GM21825 (cell line): ENCODE measurements around the gene MGARP.

Experiments used
- ATAC-seq: cut with Tn5 transposase; IDR thresholded peaks from one replicate; pipeline ENCODE4 v1.9.1; 2021; ENCODE audit warnings: mild to moderate bottlenecking, moderate library complexity; ENCODE audit not compliant: unreplicated experiment

MGARP gene

DNA sequence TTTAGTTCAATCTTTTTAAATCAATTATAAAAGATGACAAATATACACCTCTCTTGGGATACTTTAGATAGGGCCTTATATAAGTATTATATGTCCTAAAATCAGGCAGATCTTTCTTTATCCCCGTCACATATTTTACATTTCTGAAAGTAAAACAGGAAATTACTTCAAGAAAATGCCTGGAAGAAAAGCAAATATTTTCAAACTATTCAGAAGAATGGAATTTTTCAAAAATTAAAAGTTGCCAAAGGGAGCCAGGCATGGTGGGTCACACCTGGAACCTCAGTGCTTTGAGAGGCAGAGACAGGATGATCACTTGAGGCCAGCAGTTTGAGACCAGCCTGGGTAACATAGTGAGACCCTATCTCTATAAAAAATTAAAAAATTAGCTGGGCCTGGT is 34.4 kb downstream of the MGARP start:
- ATAC-seq = no peak

DNA sequence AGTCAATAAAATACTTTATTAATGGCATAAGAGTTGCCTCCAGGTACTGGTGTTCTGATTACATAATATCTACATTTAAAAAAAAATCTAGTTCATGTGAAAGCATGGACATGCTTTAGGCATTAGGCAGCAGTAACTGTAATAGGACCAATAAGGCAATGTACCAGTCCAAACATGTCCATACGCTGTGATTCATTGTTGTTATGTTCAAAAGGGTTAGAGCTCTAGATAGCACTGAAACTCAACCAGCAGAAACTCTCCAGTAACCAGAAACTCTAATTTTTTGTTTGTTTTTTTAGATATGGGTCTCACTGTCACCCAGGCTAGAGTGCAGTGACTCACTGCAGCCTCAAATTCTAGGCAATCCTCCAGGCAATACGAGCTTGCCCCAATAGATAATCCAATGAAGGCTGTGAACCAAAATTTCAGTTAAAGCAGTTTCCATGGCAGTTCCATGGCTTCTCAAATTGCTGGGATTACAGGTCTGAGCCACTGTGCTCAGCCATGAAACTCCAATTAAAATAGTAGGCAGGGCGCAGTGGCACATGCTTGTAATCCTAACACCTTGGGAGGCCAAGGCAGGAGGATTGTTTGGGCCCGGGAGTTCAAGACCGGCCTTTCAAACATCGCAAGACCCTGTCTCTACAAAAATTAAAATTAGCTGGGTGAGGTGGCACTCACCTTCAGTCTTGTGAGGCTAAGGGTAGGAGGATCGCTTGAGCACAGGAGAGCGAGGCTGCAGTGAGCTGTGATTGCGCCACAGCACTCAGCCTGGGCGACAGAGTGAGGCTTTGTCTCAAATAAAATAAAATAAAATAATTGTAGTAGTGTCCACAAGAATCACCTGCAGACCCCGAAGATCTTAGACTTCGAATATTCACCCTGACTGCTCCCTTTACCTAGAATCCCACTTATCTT is 36.3 kb downstream of the MGARP start:
- no peak for ATAC-seq

DNA sequence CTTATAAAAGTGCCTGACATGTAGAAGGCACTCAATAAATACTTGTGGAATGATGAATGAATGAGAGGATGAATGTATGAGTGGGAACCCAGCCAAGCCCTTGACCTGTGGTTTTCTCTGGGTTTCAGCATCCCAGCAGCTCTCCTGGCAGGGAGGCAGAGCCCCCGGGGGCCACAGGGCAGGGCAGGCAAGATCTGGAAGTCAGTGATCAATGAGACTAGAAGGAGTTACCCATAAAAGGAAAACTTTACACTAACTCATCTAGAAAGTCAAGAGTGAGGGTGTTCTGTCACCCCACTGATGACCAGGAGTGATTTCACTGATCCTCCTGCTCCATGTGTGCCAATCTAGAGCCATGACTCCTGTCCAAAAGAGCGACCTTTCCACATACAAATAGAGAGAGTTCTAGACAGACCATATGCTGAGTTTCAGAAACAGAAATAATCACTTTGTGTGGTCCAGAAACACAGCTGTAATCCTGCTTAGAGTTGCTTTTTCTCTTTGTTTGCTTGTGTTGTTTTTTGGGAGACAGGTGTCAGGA is 37.4 kb downstream of the MGARP start:
- ATAC-seq = no peak

DNA sequence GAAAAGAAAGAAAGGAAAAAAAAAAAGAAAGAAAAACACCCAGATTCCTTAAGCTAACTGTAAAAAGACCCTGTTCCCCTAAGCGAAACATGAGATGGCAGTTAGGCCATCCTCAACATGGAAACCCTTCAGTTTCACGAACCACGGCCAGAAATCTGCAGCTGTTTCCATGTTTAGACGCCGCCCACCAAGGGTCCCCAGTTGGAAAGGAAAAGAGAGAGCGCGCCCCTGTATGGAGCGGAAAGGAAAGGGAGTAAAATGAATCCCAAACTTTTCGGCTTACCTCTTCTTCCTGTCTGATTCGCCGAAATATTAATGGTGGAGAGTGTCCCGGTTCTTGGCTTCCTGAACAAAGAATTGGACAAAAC is 38.3 kb downstream of the MGARP start:
- ATAC-seq = no peak

DNA sequence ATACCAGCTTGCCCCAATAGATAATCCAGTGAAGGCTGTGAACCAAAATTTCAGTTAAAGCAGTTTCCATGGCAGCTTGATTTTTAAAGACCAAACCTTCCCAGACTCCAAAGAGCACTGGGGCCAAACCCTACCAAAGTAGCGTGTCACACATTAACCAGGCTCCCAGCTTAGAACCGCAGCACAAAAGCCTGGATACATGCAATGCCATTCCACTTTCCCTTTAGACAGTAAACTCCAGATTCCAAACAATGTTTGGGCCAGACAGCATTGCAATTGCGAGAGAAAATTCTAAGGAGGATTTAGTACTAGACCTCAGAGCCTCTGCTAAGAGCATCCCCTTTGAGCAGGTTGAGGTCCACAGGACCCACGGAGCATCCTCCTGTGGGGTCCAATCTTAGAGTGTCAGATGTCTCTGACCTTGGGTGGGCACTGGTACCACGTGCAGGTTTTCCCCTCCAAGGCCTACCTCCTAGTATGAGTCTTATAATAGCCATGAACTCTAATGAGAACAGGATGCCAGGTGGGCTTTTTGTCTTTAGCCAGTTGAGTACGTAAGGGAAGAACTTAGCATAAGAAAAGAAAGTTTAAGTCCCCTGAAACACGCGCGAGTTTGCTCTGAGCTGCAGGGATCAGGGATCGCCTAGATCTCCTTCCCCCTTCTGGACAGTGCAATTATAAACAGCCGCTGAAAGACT is 38.8 kb downstream of the MGARP start:
- ATAC-seq = no peak

DNA sequence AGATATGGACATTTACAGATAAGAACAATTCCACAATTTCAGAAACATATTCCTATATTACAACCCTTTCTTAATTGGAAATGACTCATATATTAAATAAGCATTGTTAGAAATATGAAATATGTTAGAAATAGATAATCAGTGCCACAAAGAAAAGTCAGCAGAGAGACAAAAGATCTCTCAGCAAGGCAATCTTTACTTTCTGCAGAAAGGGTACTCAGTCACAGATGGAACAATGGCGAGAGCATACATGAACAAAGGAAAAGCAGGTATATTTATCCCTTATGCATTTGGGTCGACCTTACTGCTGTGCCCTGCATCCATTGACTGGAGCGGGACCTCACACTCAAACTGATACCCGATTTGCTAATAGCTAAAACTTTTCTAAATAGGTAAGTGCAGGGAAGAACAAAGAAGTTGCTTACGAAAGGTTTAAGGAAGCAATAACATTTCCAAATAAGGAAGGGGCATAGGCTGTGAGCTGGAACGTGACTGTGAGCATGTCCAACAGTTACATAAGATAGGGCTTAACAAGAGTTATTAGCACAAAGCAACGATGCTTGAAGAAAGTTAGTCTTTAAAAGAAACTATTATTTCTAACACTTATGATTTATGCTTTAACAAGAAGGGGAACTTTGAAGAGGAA is 40.8 kb downstream of the MGARP start:
- no peak for ATAC-seq

DNA sequence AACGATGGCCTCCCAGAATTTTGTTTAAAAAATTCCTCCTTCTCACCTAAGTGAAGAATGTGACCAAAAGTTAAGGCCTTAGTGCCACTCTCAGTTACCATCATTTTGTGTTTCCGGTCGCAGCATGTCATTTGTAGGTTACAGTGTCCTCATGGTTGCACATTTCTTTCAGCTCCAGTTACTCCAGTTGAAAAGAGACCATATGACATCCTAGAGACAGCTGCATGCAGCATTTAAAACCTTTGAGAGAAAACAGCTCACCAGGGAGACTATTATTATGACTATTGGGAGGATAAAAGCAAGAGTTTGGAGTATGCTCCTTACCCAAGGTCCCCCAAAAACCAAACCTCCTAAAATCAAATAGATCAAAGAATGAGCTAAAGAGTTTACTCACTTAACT is 45.8 kb downstream of the MGARP start:
- no peak for ATAC-seq

DNA sequence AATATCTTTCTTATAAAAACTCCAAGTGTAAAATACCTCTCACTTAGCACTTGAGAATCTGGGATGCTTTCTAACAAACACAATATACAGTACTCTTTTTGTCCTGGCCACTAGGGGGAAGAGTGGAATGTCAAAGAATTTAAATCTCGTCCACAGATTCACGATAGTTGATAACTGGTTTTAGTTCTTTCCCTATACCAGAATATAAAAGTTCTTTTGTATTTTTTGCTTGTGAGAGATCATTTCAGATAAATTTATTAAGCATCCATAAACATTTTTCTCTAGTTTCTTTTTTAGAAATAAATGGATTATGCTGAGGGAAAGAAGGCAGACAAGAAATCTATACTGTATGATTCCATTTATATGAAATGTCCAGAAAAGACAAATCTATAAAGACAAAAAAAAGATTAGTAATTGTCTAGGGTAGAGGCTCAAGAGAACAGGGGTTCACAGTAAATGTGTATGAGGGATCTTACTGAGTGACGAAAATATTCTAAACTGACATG is 50.4 kb downstream of the MGARP start:
- ATAC-seq = no peak

DNA sequence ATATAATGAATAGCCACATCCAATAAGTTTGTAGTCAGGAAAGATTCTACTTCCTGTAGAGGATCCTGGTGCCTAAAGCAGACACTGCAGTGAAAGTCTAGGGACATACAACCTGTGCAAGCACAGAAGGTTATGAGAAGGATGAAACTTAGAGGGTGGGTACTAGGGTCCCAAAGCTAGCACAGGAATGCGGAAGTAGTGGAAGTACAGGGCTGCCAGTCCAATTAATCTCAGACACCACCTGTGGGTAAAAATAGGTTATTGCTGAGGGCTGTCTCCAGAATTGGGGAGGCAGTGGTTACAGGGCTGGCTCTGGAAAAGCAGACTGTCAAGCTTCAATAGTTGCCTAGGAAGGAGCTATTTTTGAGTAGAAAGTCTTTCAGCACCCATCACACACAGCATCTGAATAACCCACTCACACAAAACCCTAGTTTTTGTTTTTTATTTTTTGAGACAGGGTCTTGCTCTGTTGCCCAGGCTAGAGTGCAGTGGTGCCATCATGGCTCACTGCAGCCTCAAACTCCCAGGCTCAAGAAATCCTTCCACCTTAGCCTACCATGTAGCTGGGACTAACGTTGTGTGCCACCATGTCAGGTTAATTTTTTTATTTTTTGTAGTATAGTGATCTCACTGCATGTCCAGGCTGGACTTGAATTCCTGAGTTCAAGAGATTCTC is 52.2 kb downstream of the MGARP start:
- no peak for ATAC-seq

DNA sequence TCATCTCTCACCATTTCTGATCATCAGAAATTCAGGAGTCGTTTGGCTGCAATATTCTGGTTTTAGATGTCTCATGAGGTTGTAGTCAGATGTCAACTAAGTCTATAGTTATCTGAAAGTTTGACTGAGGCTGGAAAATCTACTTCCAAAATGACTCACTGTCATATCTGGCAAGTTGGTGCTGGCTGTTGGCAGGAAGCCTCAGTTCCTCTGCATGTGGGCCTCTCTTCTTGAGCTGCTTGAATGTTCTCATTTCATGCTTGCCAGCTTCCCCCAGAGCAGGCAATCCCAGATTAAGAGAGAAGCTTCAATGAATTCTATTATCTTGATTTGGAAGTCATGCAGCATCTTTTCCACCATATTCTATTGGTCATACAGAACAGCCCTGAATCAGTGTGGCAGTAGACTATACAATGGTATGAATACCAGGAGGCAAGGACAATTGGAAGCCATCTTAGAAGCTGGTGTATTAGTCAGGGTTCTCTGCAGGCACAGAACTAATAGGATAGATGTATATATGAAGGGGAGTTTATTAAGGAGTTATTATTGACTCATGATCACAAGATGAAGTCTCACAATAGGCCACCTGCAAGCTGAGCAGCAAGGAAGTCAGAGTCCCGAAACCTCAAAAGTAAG is 56.2 kb downstream of the MGARP start:
- ATAC-seq = no peak

DNA sequence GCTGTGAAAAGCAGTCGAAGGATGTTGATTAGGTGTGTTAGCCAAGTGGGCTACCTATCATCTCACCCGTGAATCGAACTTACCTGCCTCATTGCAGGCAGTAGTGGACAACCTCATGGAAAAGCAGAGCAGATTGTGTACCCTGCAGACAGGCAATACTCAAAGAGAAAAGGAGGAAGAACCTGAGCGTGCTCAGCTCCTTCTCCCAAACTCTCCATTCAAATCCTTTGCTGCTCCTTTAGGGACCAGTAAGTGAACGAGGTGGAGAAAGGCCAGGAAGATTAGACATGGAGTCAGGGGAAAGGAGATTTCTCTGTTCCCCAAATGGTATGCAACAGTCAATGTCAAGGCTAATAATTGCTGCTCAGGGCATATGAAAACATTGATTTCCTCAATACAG is 57.8 kb downstream of the MGARP start:
- ATAC-seq = no peak

DNA sequence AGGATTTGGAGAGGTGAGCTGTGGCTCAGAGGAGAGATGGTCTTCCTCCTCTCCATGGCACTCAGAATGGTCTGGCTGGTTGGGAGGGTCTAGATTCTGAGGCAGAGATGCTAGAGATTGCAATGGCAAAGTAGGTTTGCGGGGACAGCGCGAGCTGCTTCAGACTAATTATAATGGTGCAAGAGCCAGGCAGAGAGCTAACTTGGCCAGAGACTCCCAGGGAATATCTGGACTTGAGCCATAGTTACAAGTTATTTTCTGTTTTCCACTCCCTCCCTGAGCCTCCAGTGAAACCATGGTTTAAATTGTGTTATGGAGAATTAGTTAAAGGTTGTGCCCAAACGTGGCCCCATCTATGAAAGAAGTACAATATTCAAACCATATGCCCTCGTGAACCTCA is 58.3 kb downstream of the MGARP start:
- no peak for ATAC-seq

DNA sequence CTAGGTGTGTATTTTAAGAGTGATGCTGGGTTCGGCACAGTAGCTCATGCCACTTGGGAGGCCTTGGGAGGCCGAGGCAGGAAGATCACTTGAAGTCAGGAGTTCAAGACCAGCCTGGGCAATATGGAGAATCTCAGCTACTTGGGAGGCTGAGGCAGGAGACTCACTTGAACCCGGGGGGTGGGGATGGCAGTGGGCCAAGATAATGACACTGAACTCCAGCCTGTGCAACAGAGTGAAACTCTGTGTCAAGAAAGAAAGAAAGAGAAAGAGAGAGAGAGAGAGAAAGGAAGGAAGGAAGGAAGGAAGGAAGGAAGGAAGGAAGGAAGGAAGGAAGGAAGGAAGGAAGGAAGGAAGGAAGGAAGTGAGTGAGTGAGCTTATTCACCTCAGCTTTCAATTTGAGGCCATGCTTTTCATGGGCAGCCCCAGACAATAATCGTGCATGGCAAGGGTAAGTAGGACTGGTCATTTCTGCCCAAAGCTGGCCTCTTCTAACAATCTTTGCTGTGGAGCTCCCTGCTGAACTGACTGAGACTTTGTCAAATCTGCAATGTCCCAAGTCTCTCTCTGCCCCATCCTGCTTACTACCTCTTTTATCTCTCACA is 60.5 kb downstream of the MGARP start:
- no peak for ATAC-seq
